DOHH2 (cell line): ENCODE measurements around the gene CANT1.

Experiments used
- H3F3A ChIP-seq: fragments of 200-600 bp; sonication (generic), shearing (Covaris generic); 2 replicates; pipeline ENCODE4 v1.6.0; 2016; ENCODE audit warnings: antibody characterized with exemption, mild to moderate bottlenecking; ENCODE audit not compliant: control insufficient read depth, insufficient read depth
- H3K27ac ChIP-seq: fragments of 200-600 bp; sonication (generic); 2 replicates; pipeline ENCODE4 v1.5.1; 2014; ENCODE audit warnings: low read depth, mild to moderate bottlenecking, low read length, moderate library complexity
- H3K27me3 ChIP-seq: fragments of 200-600 bp; sonication (generic); 2 replicates; pipeline ENCODE4 v1.6.1; 2014; ENCODE audit warnings: mild to moderate bottlenecking, low read length, mixed read lengths; ENCODE audit not compliant: control insufficient read depth
- H3K36me3 ChIP-seq: fragments of 200-600 bp; sonication (generic); 2 replicates; pipeline ENCODE4 v1.6.1; 2014; ENCODE audit warnings: mild to moderate bottlenecking, low read length, moderate library complexity, mixed read lengths; ENCODE audit not compliant: control insufficient read depth
- H3K4me1 ChIP-seq: fragments of 200-600 bp; sonication (generic); 2 replicates; pipeline ENCODE4 v1.6.1; 2014; ENCODE audit warnings: mild to moderate bottlenecking, low read length, mixed read lengths; ENCODE audit not compliant: control insufficient read depth
- H3K4me2 ChIP-seq: fragments of 200-600 bp; sonication (generic); 2 replicates; pipeline ENCODE4 v1.6.0; 2014; ENCODE audit warnings: mild to moderate bottlenecking, low read length, moderate library complexity
- H3K4me3 ChIP-seq: fragments of 200-600 bp; sonication (generic); 2 replicates; pipeline ENCODE4 v1.5.1; 2014; ENCODE audit warnings: mild to moderate bottlenecking, low read length, mixed read lengths
- H3K79me2 ChIP-seq: fragments of 200-600 bp; sonication (generic); 2 replicates; pipeline ENCODE4 v1.6.1; 2014; ENCODE audit warnings: mild to moderate bottlenecking, low read length, mixed read lengths; ENCODE audit not compliant: control insufficient read depth
- H3K9me2 ChIP-seq: fragments of 200-600 bp; sonication (generic); replicated peaks from 2 replicates; pipeline ENCODE4 v1.6.1; 2014; ENCODE audit warnings: mild to moderate bottlenecking, low read length, mixed read lengths; ENCODE audit not compliant: control insufficient read depth
- H3K9me3 ChIP-seq: fragments of 200-600 bp; sonication (generic); 2 replicates; pipeline ENCODE4 v1.6.1; 2014; ENCODE audit warnings: antibody characterized with exemption, low read length, mixed read lengths; ENCODE audit not compliant: control insufficient read depth, insufficient read depth
- H4K20me1 ChIP-seq: fragments of 200-600 bp; sonication (generic); 2 replicates; pipeline ENCODE4 v1.6.0; 2014; ENCODE audit warnings: low read depth, mild to moderate bottlenecking, antibody characterized with exemption, low read length, moderate library complexity; ENCODE audit not compliant: control insufficient read depth, insufficient read depth
- CTCF ChIP-seq: fragments of 200-600 bp; sonication (generic); IDR thresholded peaks from one replicate; pipeline ENCODE4 v1.5.1; 2014; ENCODE audit warnings: antibody characterized with exemption, mild to moderate bottlenecking, low read depth, low read length; ENCODE audit not compliant: poor library complexity, severe bottlenecking
- EZH2phosphoT487 ChIP-seq: fragments of 200-600 bp; sonication (generic); IDR thresholded peaks from 2 replicates; pipeline ENCODE4 v1.6.1; 2017; ENCODE audit warnings: borderline replicate concordance, mild to moderate bottlenecking, antibody characterized with exemption, low read length, moderate library complexity, mixed read lengths

CANT1 gene

GRCh38 chr17:78977997-78978973 lies 31.3 kb downstream of the CANT1 start:
- Histone ChIP-seq H3K36me3 (no peaks in the 10 kb centered on the region), H3K4me3 (no peak overlapping the region), H4K20me1 (0 out of 2 replicates have a peak, but pooled peaks cover 3% of the 10 kb centered on the region), H3K9me3 (no peaks in the 10 kb centered on the region), H3K79me2 (no peaks in the 10 kb centered on the region), H3F3A (no peaks in the 10 kb centered on the region), H3K27ac (no peak overlapping the region), H3K27me3 (no peaks in the 10 kb centered on the region), H3K9me2 (no peaks in the 10 kb centered on the region), H3K4me1 (peaks cover 19% of the 10 kb centered on the region), H3K4me2 (no peak overlapping the region)
- TF ChIP-seq CTCF (no peak), EZH2phosphoT487 (no peak)

- no peaks in the 10 kb centered on the region for H3K79me2 ChIP-seq
- H3K9me2 ChIP-seq = no peaks in the 10 kb centered on the region
- H3K4me1 ChIP-seq = peaks cover 19% of the 10 kb centered on the region
- no peak for TF ChIP-seq CTCF
- no peak for TF ChIP-seq EZH2phosphoT487
- no peak overlapping the region for H3K27ac ChIP-seq
- H4K20me1 ChIP-seq = 0 out of 2 replicates have a peak, but pooled peaks cover 3% of the 10 kb centered on the region
- no peak overlapping the region for H3K4me3 ChIP-seq
- no peaks in the 10 kb centered on the region for H3K27me3 ChIP-seq
- no peaks in the 10 kb centered on the region for H3F3A ChIP-seq
- no peak overlapping the region for H3K4me2 ChIP-seq
- H3K9me3 ChIP-seq = no peaks in the 10 kb centered on the region
- no peaks in the 10 kb centered on the region for H3K36me3 ChIP-seq
These were observed 32.0 kb downstream of the CANT1 start for GRCh38 chr17:78977681-78977943.

GRCh38 chr17:78976907-78977680 lies 32.5 kb downstream of the CANT1 start:
- Histone ChIP-seq H3K9me3 (no peaks in the 10 kb centered on the region), H3K27ac (no peak overlapping the region), H3K4me2 (no peak overlapping the region), H3K9me2 (no peaks in the 10 kb centered on the region), H4K20me1 (0 out of 2 replicates have a peak, but pooled peaks cover 3% of the 10 kb centered on the region), H3K79me2 (no peaks in the 10 kb centered on the region), H3K36me3 (no peaks in the 10 kb centered on the region), H3K4me1 (peaks cover 19% of the 10 kb centered on the region), H3F3A (no peaks in the 10 kb centered on the region), H3K27me3 (no peaks in the 10 kb centered on the region), H3K4me3 (no peak overlapping the region)
- no peak for TF ChIP-seq CTCF
- TF ChIP-seq EZH2phosphoT487 = no peak
